Activated CD8-positive, alpha-beta memory T cell treated with anti-CD3 and anti-CD28 coated beads, Interleukin-2, amount 50 U/mL, for 4 hours (primary cell): ENCODE data around the gene ENTPD3.

ENCODE experiments used
- DNase-seq: peaks from one replicate; pipeline ENCODE4 v3.0.0-alpha.2; 2020

Gene ENTPD3

GRCh38 chr3:40464339-40465110 is 77.5 kb downstream of the ENTPD3 start:
- no peak for DNase-seq

- no peak for DNase-seq
These were observed 78.1 kb downstream of the ENTPD3 start for GRCh38 chr3:40465111-40465407.

GRCh38 chr3:40465456-40465855 is 78.5 kb downstream of the ENTPD3 start:
- no peak for DNase-seq

- no peak for DNase-seq
These were observed 81.0 kb downstream of the ENTPD3 start for GRCh38 chr3:40468018-40468417.

- no peak for DNase-seq
These were observed 83.7 kb downstream of the ENTPD3 start for GRCh38 chr3:40470701-40471100.

- DNase-seq, result peak; percentile 55
These were observed 89.8 kb downstream of the ENTPD3 start, which contains the start of gene ZNF619 for GRCh38 chr3:40476478-40477470. ZNF619 (plus strand) TSS chr3:40477122; CDS start chr3:40477980, 858 bp downstream.

- DNase-seq, result no peak
These were observed 90.7 kb downstream of the ENTPD3 start for GRCh38 chr3:40477666-40478065.
